GM13976 (cell line): ENCODE data around the gene HOXA11.

Experiments used
- DNase-seq: peaks from one replicate; pipeline ENCODE4 v3.0.0; 2012; ENCODE audit warnings: low spot score
- in situ Hi-C: fragments of 300-500 bp; cut with MboI; formaldehyde crosslinking; loops from one replicate; pipeline ENCODE4 v1.12.0; 2022; ENCODE audit warnings: low sequenced_read_pairs, mixed read lengths, inconsistent platforms; ENCODE audit not compliant: unreplicated experiment
- TF ChIP-seq, protein P1 (sequence below): IDR thresholded peaks from 2 replicates; pipeline ENCODE4 v1.5.1; 2012; ENCODE audit warnings: borderline replicate concordance, mild to moderate bottlenecking; ENCODE audit not compliant: insufficient read depth; ENCODE audit errors: extremely low read depth, missing control alignments, control extremely low read depth

Gene HOXA11

DNA sequence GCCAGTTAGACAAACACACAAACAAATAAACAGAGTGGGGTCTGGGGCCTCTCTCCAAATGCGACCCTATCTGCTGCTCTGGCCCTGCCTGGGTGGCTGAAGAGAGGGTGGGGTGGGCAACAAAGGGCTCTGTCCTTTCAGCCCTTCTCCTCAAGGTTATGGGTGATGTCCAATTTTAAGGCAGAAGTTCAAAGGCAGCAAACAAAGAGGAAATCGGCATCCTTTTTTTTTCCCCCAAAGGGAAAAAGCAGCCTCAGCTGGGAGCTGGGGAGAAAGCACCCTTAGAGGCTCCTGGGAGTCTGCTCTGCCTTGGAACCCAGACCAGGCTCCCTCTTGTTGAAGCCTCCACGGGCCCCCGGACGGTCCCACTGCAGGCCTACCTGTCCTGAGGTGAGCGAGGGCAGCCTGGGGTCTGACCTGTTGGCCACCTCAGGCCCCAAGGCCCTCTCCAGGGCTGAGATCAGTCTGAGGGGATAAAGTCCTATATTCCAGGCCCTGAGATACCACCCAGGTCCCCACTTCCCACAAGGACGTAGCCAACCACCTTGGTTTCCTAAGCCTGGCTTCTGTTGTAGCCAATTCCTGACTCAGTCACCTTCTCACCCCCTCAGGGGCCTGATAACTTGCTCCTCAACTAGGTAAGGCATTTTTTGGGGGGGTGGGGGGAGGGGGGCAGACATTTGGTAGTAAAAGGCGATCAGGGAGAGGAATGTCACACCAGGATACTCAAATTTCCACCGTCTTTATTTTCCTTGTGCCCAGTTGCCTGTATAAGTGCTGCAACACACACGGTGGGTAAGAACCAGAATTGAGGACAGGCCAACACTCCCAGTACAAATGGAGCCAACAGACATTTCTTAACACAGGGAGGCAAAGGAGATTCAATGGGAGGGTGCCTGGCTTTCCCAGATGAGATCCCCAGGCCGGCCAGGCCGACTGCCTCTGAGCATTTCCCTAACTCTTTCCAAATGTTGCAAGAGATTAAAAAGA, 4.3 kb downstream of the HOXA11 start:
- no peak for DNase-seq
- in situ Hi-C loops: no loop called here
- TF ChIP-seq, protein P1, sequence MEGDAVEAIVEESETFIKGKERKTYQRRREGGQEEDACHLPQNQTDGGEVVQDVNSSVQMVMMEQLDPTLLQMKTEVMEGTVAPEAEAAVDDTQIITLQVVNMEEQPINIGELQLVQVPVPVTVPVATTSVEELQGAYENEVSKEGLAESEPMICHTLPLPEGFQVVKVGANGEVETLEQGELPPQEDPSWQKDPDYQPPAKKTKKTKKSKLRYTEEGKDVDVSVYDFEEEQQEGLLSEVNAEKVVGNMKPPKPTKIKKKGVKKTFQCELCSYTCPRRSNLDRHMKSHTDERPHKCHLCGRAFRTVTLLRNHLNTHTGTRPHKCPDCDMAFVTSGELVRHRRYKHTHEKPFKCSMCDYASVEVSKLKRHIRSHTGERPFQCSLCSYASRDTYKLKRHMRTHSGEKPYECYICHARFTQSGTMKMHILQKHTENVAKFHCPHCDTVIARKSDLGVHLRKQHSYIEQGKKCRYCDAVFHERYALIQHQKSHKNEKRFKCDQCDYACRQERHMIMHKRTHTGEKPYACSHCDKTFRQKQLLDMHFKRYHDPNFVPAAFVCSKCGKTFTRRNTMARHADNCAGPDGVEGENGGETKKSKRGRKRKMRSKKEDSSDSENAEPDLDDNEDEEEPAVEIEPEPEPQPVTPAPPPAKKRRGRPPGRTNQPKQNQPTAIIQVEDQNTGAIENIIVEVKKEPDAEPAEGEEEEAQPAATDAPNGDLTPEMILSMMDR: no peak

DNA sequence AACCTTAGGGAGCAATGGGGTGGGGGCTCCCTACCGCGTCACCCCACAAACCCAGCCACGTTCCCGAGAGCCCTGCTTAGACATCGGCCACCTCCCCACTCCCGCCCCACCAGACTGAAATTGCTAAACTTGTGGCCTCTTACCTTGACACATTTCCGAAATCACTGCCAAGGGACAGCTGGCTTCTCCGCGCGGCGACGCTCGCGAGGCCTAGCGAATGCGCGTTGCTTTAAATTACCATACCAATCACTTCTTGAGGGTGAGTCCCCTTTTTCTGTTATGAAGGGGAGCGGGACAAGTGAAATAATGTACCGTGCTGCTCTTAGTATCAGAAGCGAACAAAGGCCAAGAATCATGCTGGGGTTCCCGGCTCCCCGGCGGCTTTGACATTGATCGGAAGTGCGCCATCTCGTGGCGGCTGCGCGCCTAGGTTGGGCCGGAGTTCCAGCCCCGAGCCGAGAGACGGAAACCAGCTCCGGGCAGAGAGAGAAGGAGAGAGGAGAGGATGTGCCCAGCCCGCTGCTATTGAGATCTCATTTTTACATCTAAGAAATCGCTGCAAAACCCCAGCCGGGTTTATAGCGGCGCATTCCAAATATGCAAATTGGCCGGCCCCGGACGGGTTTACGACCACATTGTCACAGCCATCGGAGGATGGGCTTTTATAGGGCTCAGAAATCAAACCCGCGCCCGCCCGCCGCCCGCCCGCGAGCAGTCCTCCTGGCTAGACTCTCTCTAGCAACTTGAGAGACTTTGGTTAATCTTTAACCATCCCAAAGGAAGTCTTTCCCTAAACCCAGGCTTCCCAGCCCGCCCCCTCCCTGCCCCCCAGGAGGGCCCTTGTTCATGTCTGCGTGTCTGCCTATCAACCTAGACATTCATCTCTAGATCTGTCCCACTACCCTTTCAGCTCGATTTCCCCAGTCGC, 5.3 kb downstream of the HOXA11 start:
- in situ Hi-C loops: no loop called here
- DNase-seq: peak; percentile 84

DNA sequence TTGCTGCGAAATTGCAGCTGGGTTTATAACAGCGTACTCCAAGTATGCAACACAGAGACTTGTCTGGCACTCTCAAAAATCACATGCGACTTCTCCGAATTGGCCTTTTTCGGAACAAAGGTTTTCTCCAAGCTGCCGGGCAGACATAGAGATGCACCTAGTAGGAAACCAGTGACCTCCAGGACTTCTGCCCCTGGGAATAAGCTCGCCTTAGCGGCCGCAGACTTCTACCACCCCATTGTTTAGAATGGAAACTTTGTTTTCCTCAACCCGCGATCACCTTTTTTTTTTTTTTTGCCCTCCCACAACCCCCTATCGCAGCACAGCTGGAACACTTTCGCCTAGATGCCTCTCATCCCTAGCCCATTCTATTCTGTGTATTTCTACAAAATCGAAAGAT, 6.0 kb downstream of the HOXA11 start:
- in situ Hi-C loops: no loop called here
- DNase-seq: no peak
- TF ChIP-seq, protein P1: no peak

More for the DNA sequence above, 5.3 kb downstream of the HOXA11 start:
- TF ChIP-seq, protein P1: peak; percentile 52

DNA sequence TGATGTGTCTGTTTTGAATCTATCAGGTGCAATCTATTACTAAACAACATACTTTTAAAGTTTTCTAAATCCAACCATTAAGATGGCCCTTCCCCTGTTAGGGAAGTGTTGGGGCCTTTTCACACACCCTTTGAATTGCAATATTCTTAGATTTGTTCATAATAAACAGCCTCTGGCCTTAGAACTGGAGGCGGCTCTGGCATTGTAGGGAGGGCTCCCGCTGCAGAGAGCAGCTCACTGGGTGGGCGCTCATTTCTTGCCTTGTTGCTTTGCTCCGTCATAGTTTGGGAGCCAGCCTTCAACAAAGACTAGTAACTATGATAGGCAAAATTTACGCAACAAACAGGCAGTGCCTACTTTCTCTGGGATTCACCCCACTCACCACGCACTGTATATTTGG, 6.7 kb downstream of the HOXA11 start:
- in situ Hi-C loops: no loop called here
- no peak for DNase-seq
- TF ChIP-seq, protein P1: no peak

DNA sequence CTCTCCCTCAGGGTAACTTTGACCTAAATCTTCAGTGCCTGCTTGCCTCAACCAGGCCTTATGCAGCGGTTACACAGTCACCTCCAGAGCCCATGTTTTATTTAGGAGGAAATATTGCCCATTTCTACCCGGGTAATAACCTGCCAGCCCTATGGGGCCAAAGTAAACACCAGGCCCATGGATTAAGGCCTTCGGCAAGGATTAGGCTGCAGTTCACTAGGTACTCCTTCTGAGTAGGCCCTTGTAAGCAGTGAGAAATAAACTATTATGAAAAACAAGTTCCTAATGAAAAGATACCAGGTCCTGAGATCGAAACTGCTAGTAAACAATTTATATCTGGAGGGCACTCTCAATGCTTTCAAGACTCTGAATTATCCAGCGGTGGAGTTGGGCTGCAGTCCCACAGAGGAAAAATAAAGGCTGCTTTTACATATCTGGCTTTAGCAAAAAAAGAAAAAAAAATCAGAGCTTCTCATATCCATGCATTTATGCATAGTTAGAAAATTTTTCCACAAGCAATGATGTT, 7.2 kb downstream of the HOXA11 start:
- in situ Hi-C loops: no loop called here
- TF ChIP-seq, protein P1: no peak
- DNase-seq: no peak

DNA sequence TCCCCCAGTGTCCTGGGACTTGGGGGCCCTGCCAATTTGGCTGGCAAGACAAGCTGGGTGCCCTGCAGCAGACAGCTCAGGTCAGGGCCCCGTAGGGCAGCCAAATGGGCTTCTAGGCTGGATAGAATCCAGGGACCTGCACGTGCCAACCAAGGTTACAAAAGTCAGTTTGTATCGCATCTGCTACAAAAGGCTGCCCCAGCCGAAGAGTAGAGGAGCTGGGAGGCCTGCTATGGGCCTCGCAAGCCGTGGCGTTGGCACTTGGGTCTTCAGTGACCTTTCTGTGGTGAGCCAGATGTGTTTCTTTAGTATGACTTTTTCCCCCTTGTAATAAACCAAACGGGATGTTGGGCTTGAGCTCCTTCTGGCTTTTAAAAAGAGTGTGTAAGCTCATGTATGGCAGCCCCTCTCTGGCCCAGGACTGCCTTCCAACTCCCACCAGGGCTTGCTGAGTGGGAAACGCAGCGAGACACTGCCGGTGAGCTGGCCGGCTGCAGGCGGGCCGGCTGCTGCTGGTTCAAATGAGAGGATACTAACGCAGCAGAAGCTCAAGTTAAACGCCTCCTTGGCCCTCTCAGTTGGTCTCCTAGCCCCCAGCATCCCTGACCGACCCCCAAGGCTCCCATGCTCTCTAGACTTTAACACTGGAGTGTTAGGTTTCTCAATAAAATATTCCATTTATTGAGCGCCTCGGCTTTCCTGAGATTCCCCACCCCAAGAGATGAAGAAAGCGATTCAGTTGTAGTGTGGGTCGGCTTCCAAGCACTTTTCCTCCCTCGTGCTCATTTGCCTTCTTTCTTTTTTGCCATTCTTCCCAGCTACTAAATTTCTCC, 7.9 kb downstream of the HOXA11 start:
- in situ Hi-C loops: no loop called here
- TF ChIP-seq, protein P1: no peak

More for the DNA sequence above, 7.9 kb downstream of the HOXA11 start:
- no peak for DNase-seq
